Measurements from ENCODE around the gene CD300LB. TPM values are rescaled to one million over a fixed set of nuclear protein-coding genes. Genes with fewer than 3 reads are reported as not detected.
"Not testable (repeated sequence)": the region's sequence is repeated elsewhere in the genome, so short reads cannot be mapped to it uniquely, and the experiment has no call there.

The CD300LB gene
- total RNA-seq, 1 experiment from 2014 or later = not detected

GRCh38 chr17:74520790-74521480, 10.3 kb downstream of the CD300LB start:
- no peak overlapping the region for H3K4me3 Mint-ChIP-seq
- peaks cover 48% of the 10 kb centered on the region for H3K9me3 Mint-ChIP-seq
- CTCF ChIA-PET = interaction anchor here (0.7 kb wide), 1 partner anchor 45 kb away, joined by 3 read pairs; no protein-coding TSS in a partner anchor
- H3K27me3 Mint-ChIP-seq (ENCODE audit: low read depth) = peaks cover 18% of the 10 kb centered on the region
- H3K27ac Mint-ChIP-seq = no peak overlapping the region
- TF ChIP-seq CREB1 (CRISPR knock-in tag; IDR thresholded peaks at IDR 0.05) (no peak), ZBTB21 (CRISPR knock-in tag; IDR thresholded peaks at IDR 0.05; ENCODE audit: borderline replicate concordance) (no peak), ZNF263 (CRISPR knock-in tag; IDR thresholded peaks at IDR 0.05; ENCODE audit: low read depth) (no peak), PRDM15 (CRISPR knock-in tag; IDR thresholded peaks at IDR 0.05) (no peak), ZNF232 (CRISPR knock-in tag; IDR thresholded peaks at IDR 0.05) (no peak)
- ATAC-seq (no peak), DNase-seq (ENCODE audit: low spot score) (no peak)
- H3K36me3 Mint-ChIP-seq = no peaks in the 10 kb centered on the region; the same call in 1 of the 2 replicates
- no peaks in the 10 kb centered on the region for H3K4me1 Mint-ChIP-seq
- POLR2A ChIA-PET = no interaction called here

GRCh38 chr17:74520016-74520434, 11.2 kb downstream of the CD300LB start:
- H3K9me3 Mint-ChIP-seq = peaks cover 54% of the 10 kb centered on the region
- ATAC-seq = no peak
- H3K27me3 Mint-ChIP-seq (ENCODE audit: low read depth) = peaks cover 14% of the 10 kb centered on the region

GRCh38 chr17:74518413-74518981, 12.8 kb downstream of the CD300LB start:
- H3K9me3 Mint-ChIP-seq = peaks cover 67% of the 10 kb centered on the region
- H3K27ac Mint-ChIP-seq; DNase-seq (ENCODE audit: low spot score); CTCF ChIA-PET; POLR2A ChIA-PET; H3K4me1 Mint-ChIP-seq; H3K4me3 Mint-ChIP-seq; ATAC-seq: not testable (repeated sequence)
- H3K27me3 Mint-ChIP-seq (ENCODE audit: low read depth) = peaks cover 23% of the 10 kb centered on the region
- peaks cover 19% of the 10 kb centered on the region for H3K36me3 Mint-ChIP-seq

More at GRCh38 chr17:74520016-74520434, 11.2 kb downstream of the CD300LB start:
- ChIA-PET CTCF (no interaction called here), POLR2A (interaction anchor here (0.6 kb wide), 1 partner anchor 16 kb away, joined by 3 read pairs; no protein-coding TSS in a partner anchor)
- DNase-seq (ENCODE audit: low spot score) = no peak
- no peak overlapping the region for H3K4me3 Mint-ChIP-seq
- TF ChIP-seq E2F4 (CRISPR knock-in tag; IDR thresholded peaks at IDR 0.05; ENCODE audit: borderline replicate concordance, low read depth) (no peak), IRF2 (CRISPR knock-in tag; IDR thresholded peaks at IDR 0.05; ENCODE audit: borderline replicate concordance, low read depth) (no peak), PRRX2 (CRISPR knock-in tag; IDR thresholded peaks at IDR 0.05) (no peak), SMAD4 (CRISPR knock-in tag; IDR thresholded peaks at IDR 0.05) (no peak), ZNF423 (CRISPR knock-in tag; IDR thresholded peaks at IDR 0.05) (no peak), ZSCAN18 (CRISPR knock-in tag; IDR thresholded peaks at IDR 0.05) (no peak), E2F5 (CRISPR knock-in tag; IDR thresholded peaks at IDR 0.05) (no peak), ZNF138 (CRISPR knock-in tag; conservative IDR thresholded peaks at IDR 0.05) (no peak), NFATC4 (CRISPR knock-in tag; IDR thresholded peaks at IDR 0.05) (no peak)
- TF ChIP-seq, protein P1, sequence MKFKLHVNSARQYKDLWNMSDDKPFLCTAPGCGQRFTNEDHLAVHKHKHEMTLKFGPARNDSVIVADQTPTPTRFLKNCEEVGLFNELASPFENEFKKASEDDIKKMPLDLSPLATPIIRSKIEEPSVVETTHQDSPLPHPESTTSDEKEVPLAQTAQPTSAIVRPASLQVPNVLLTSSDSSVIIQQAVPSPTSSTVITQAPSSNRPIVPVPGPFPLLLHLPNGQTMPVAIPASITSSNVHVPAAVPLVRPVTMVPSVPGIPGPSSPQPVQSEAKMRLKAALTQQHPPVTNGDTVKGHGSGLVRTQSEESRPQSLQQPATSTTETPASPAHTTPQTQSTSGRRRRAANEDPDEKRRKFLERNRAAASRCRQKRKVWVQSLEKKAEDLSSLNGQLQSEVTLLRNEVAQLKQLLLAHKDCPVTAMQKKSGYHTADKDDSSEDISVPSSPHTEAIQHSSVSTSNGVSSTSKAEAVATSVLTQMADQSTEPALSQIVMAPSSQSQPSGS (CRISPR knock-in tag; IDR thresholded peaks at IDR 0.05; ENCODE audit: borderline replicate concordance, low read depth) = no peak
- peaks cover 5% of the 10 kb centered on the region for H3K36me3 Mint-ChIP-seq
- no peaks in the 10 kb centered on the region for H3K4me1 Mint-ChIP-seq
- H3K27ac Mint-ChIP-seq = no peak overlapping the region
